ENCODE measurements around the gene ASRGL1.

DNA sequence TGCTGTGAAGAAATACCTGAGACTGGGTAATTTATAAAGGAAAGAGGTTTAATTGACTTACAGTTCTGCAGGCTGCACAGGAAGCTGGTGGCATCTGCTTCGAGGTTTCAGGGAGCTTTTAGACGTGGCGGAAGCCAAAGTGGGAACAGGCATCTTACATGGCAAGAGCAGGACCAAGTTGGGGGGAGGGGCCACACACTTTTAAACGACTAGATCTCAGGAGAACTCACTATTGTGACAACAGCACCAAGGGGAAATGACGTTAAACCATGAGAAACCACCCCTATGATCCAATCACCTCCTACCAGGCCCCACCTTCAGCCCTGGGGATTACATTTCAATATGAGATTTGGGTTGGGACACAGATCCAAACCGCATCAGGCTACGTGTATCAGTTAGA lies 27.3 kb upstream of the ASRGL1 start:
- TF ChIP-seq, protein P1, sequence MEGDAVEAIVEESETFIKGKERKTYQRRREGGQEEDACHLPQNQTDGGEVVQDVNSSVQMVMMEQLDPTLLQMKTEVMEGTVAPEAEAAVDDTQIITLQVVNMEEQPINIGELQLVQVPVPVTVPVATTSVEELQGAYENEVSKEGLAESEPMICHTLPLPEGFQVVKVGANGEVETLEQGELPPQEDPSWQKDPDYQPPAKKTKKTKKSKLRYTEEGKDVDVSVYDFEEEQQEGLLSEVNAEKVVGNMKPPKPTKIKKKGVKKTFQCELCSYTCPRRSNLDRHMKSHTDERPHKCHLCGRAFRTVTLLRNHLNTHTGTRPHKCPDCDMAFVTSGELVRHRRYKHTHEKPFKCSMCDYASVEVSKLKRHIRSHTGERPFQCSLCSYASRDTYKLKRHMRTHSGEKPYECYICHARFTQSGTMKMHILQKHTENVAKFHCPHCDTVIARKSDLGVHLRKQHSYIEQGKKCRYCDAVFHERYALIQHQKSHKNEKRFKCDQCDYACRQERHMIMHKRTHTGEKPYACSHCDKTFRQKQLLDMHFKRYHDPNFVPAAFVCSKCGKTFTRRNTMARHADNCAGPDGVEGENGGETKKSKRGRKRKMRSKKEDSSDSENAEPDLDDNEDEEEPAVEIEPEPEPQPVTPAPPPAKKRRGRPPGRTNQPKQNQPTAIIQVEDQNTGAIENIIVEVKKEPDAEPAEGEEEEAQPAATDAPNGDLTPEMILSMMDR (conservative IDR thresholded peaks at IDR 0.05; ENCODE audit: low read length), result no peak
- TF ChIP-seq EZH2phosphoT487 (IDR thresholded peaks at IDR 0.05; ENCODE audit: borderline replicate concordance, low read depth, low read length), result no peak

Data from OCI-LY7 (cell line).